HCT116 (cell line): ENCODE data around the gene MPP2. TPM values are rescaled to one million over a fixed set of nuclear protein-coding genes. Genes with fewer than 3 reads are reported as not detected.
"Not testable (repeated sequence)": the region's sequence is repeated elsewhere in the genome, so short reads cannot be mapped to it uniquely, and the experiment has no call there.

Source experiments
- ATAC-seq: fragments of 200-7000 bp; cut with Tn5 transposase; 2 replicates; pipeline ENCODE4 v1.9.1; 2020; ENCODE audit warnings: mild to moderate bottlenecking, moderate library complexity
- BruUV-seq: library from RNA; stranded (reverse); fragments of 400-500 nt; replicated peaks from 2 replicates; lab custom pipeline; 2021; lab: Mats Ljungman, UMichigan
- CTCF ChIA-PET: fragments of 300-600 bp; sonication (Branson Sonifier 250); formaldehyde crosslinking; loops from one replicate; lab custom pipeline; 2021; ENCODE audit warnings: antibody characterized with exemption; lab: Charles Lee
- POLR2A ChIA-PET: fragments of 300-600, 350-600 bp; sonication (Branson Sonifier 250); formaldehyde crosslinking; loops from one replicate; lab custom pipeline; 2021; ENCODE audit warnings: antibody characterized with exemption; lab: Charles Lee
- RAD21 ChIA-PET, 2 experiments: fragments of 300-600 bp; sonication (Branson Sonifier 250); formaldehyde crosslinking; loops; one replicate each; lab custom pipeline; 2023; ENCODE audit warnings: low total read pairs in 2 of 2; ENCODE audit not compliant: uncharacterized antibody in 2 of 2, unreplicated experiment in 2 of 2, low non-redundant PET in 1 of 2; lab: Charles Lee
- DNase-seq: peaks from one replicate; pipeline ENCODE4 v3.0.0-alpha.2; 2010; ENCODE audit warnings: low read depth, low spot score
- H2AFZ ChIP-seq: fragments of 200-600 bp; shearing (Covaris generic), sonication (generic); 2 replicates; pipeline ENCODE4 v1.6.1; 2017; ENCODE audit warnings: low read depth, mixed run types, mixed read lengths, antibody characterized with exemption, low read length; ENCODE audit not compliant: poor library complexity, severe bottlenecking
- H3K27ac ChIP-seq: 2 replicates; pipeline ENCODE4 v1.5.1; 2012; ENCODE audit warnings: low read depth, low read length
- H3K27me3 ChIP-seq: fragments of 200-600 bp; sonication (generic); 2 replicates; pipeline ENCODE4 v1.6.1; 2016; ENCODE audit warnings: mixed run types, low read length, mixed read lengths; ENCODE audit not compliant: insufficient read depth
- H3K36me3 ChIP-seq, 2 experiments: fragments of 200-500 bp in 1 of 2; fragments of 200-600 bp in 1 of 2; sonication (Bioruptor generic) in 1 of 2; sonication (generic) in 1 of 2; 2 replicates each; pipeline versions ENCODE4 v1.5.1 to v1.6.1; 2014 to 2016; ENCODE audit warnings: low read length in 2 of 2, inconsistent platforms in 1 of 2, mixed read lengths in 1 of 2, mixed run types in 1 of 2; ENCODE audit not compliant: insufficient read depth in 2 of 2, control insufficient read depth in 1 of 2
- H3K4me1 ChIP-seq, 2 experiments: fragments of 200-600 bp in 1 of 2; sonication (generic) in 1 of 2; 2 replicates each; pipeline versions ENCODE4 v1.5.1 to v1.6.1; 2012 to 2017; ENCODE audit warnings: low read length in 2 of 2, inconsistent platforms in 1 of 2, mild to moderate bottlenecking in 1 of 2, mixed read lengths in 1 of 2, mixed run types in 1 of 2, moderate library complexity in 1 of 2; ENCODE audit not compliant: insufficient read depth in 2 of 2, control insufficient read depth in 1 of 2
- H3K4me2 ChIP-seq: fragments of 200-600 bp; sonication (generic); 2 replicates; pipeline ENCODE4 v1.6.1; 2017; ENCODE audit warnings: mixed run types, low read length, mixed read lengths
- H3K4me3 ChIP-seq, 2 experiments: fragments of 200-600 bp in 1 of 2; sonication (generic) in 1 of 2; replicated peaks in 1 of 2; 2 replicates each; pipeline ENCODE4 v1.5.1; 2011 to 2016; ENCODE audit warnings: low read length in 2 of 2, control low read depth in 1 of 2, low read depth in 1 of 2, mild to moderate bottlenecking in 1 of 2, mixed read lengths in 1 of 2, mixed run types in 1 of 2
- H3K79me2 ChIP-seq: fragments of 200-600 bp; sonication (generic); 2 replicates; pipeline ENCODE4 v1.6.1; 2017; ENCODE audit warnings: mild to moderate bottlenecking, mixed run types, low read length, moderate library complexity, mixed read lengths; ENCODE audit not compliant: insufficient read depth
- H3K9ac ChIP-seq: fragments of 200-600 bp; sonication (generic); 2 replicates; pipeline ENCODE4 v1.6.1; 2016; ENCODE audit warnings: low read length, mixed read lengths
- H3K9me2 ChIP-seq: fragments of 200-600 bp; sonication (generic), shearing (Covaris generic); 2 replicates; pipeline ENCODE4 v1.6.1; 2017; ENCODE audit warnings: mixed run types, mild to moderate bottlenecking, moderate library complexity; ENCODE audit not compliant: insufficient read depth
- H3K9me3 ChIP-seq, 2 experiments: fragments of 200-500 bp in 1 of 2; fragments of 200-600 bp in 1 of 2; sonication (Bioruptor generic) in 1 of 2; sonication (generic) in 1 of 2; 2 replicates each; pipeline ENCODE4 v1.6.1; 2014 to 2017; ENCODE audit warnings: low read length in 2 of 2, mixed read lengths in 2 of 2, inconsistent platforms in 1 of 2, low read depth in 1 of 2, mild to moderate bottlenecking in 1 of 2, mixed run types in 1 of 2, moderate library complexity in 1 of 2; ENCODE audit not compliant: control insufficient read depth in 1 of 2, insufficient read depth in 1 of 2
- H4K20me1 ChIP-seq: fragments of 200-600 bp; sonication (generic), shearing (Covaris generic); 2 replicates; pipeline ENCODE4 v1.6.1; 2017; ENCODE audit warnings: mixed run types, mild to moderate bottlenecking, moderate library complexity; ENCODE audit not compliant: insufficient read depth
- CBX3 ChIP-seq: IDR thresholded peaks from 2 replicates; pipeline ENCODE4 v1.6.1; 2012; ENCODE audit warnings: low read depth
- CEBPB ChIP-seq: IDR thresholded peaks from 2 replicates; pipeline ENCODE4 v1.6.1; 2012; ENCODE audit warnings: low read depth
- intact Hi-C: fragments of 100-400 bp; cut with micrococcal nuclease; formaldehyde crosslinking; loops from 2 replicates; pipeline ENCODE4 v1.10.0; 2022
- total RNA-seq: library from RNA; stranded (reverse); gene quantifications from one replicate; pipeline ENCODE4 v1.2.1, GENCODE V29; 2021; ENCODE audit not compliant: unreplicated experiment
- TF ChIP-seq, protein P1 (sequence below): IDR thresholded peaks from 2 replicates; pipeline ENCODE4 v1.6.1; 2012
- TF ChIP-seq, protein P2 (sequence below): IDR thresholded peaks from 2 replicates; pipeline ENCODE4 v1.6.1; 2012; ENCODE audit warnings: low read depth
- TF ChIP-seq, protein P3 (sequence below): IDR thresholded peaks from 2 replicates; pipeline ENCODE4 v1.6.1; 2011; ENCODE audit warnings: mild to moderate bottlenecking, low read length, moderate library complexity; ENCODE audit not compliant: insufficient replicate concordance; ENCODE audit errors: extremely low read depth

The MPP2 gene
- total RNA-seq, 1 experiment from 2014 or later, result 16.4 TPM

DNA sequence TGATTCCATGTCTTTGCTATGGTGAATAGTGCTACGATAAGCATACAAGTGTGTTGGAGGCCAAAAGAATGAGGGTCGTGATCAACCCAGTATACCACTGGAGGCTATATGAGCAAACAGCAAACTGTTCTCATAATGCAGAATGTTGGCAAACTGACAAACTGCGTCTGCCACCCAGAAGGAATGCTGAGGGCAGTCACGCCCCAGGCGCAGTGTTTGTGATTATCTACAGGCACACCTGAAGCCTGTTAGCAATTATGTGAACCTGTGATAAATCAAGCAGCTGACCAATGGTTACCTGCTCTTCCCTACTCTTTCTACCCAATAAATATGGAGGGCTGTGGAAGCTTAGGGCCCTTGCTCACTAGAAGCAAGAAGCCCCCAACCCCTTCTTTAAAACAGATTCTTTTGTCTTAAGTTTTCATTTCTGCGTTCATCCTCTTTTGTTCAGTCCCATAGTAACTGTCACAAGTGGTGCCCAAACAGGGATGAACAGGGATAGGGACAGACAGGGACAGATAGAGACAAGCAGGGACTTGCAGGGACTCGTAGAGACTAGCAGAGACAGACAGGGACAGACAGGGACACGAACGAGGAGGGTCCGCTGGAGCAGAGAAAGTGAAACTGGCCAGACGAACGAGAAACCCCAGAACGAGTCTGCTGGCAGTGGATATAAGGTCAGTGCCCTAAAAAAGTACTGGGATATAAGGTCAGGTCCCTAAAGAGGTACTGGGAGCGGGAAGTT lies 35.2 kb downstream of the MPP2 start:
- Histone ChIP-seq H3K9me3 (no peaks in the 10 kb centered on the region), H3K27me3 (no peaks in the 10 kb centered on the region), H3K4me2 (no peak overlapping the region), H3K27ac (no peak overlapping the region)
- no peak for DNase-seq
- RAD21 ChIA-PET, result no interaction called here
- CTCF ChIA-PET, result no interaction called here
- BruUV-seq, result no TSS peak
- TF ChIP-seq CEBPB (no peak), CBX3 (no peak)
- TF ChIP-seq, protein P1, sequence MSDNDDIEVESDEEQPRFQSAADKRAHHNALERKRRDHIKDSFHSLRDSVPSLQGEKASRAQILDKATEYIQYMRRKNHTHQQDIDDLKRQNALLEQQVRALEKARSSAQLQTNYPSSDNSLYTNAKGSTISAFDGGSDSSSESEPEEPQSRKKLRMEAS, result no peak
- TF ChIP-seq, protein P2, sequence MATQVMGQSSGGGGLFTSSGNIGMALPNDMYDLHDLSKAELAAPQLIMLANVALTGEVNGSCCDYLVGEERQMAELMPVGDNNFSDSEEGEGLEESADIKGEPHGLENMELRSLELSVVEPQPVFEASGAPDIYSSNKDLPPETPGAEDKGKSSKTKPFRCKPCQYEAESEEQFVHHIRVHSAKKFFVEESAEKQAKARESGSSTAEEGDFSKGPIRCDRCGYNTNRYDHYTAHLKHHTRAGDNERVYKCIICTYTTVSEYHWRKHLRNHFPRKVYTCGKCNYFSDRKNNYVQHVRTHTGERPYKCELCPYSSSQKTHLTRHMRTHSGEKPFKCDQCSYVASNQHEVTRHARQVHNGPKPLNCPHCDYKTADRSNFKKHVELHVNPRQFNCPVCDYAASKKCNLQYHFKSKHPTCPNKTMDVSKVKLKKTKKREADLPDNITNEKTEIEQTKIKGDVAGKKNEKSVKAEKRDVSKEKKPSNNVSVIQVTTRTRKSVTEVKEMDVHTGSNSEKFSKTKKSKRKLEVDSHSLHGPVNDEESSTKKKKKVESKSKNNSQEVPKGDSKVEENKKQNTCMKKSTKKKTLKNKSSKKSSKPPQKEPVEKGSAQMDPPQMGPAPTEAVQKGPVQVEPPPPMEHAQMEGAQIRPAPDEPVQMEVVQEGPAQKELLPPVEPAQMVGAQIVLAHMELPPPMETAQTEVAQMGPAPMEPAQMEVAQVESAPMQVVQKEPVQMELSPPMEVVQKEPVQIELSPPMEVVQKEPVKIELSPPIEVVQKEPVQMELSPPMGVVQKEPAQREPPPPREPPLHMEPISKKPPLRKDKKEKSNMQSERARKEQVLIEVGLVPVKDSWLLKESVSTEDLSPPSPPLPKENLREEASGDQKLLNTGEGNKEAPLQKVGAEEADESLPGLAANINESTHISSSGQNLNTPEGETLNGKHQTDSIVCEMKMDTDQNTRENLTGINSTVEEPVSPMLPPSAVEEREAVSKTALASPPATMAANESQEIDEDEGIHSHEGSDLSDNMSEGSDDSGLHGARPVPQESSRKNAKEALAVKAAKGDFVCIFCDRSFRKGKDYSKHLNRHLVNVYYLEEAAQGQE, result no peak
- TF ChIP-seq, protein P3, sequence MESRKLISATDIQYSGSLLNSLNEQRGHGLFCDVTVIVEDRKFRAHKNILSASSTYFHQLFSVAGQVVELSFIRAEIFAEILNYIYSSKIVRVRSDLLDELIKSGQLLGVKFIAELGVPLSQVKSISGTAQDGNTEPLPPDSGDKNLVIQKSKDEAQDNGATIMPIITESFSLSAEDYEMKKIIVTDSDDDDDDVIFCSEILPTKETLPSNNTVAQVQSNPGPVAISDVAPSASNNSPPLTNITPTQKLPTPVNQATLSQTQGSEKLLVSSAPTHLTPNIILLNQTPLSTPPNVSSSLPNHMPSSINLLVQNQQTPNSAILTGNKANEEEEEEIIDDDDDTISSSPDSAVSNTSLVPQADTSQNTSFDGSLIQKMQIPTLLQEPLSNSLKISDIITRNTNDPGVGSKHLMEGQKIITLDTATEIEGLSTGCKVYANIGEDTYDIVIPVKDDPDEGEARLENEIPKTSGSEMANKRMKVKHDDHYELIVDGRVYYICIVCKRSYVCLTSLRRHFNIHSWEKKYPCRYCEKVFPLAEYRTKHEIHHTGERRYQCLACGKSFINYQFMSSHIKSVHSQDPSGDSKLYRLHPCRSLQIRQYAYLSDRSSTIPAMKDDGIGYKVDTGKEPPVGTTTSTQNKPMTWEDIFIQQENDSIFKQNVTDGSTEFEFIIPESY, result no peak
- TF ChIP-seq, all 23 proteins: peak for 0
- no peak overlapping the region for H2AFZ ChIP-seq
- H3K9me2 ChIP-seq, result no peaks in the 10 kb centered on the region
- no peaks in the 10 kb centered on the region for H4K20me1 ChIP-seq
- intact Hi-C loops, result no loop called here
- no peak overlapping the region for H3K4me3 ChIP-seq
- no peak overlapping the region for H3K9ac ChIP-seq
- no peaks in the 10 kb centered on the region for H3K36me3 ChIP-seq
- ATAC-seq, result no peak
- no peaks in the 10 kb centered on the region for H3K4me1 ChIP-seq
- no peaks in the 10 kb centered on the region for H3K79me2 ChIP-seq
- POLR2A ChIA-PET, result no interaction called here

DNA sequence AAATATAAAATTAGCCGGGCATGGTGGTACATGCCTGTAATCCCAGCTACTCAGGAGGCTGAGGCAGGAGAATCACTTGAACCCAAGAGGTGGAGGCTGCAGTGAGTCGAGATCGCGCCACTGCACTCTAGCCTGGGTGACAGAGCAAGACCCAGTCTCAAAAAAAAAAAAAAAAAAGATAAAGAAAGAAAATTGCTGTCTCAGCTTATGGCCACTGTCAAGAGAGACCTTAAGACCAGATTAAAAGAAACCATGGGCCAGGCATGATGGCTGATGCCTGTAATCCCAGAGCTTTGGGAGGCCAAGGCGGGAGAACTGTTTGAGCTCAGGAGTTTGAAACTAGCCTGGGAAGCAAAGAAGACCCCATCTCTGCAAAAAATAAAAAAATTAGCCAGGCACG lies 38.3 kb downstream of the MPP2 start:
- H3K4me3 ChIP-seq, POLR2A ChIA-PET, H3K27me3 ChIP-seq, H4K20me1 ChIP-seq, H3K36me3 ChIP-seq, BruUV-seq, H2AFZ ChIP-seq, ATAC-seq, H3K9me3 ChIP-seq, H3K9me2 ChIP-seq, H3K9ac ChIP-seq, RAD21 ChIA-PET, H3K4me1 ChIP-seq, H3K4me2 ChIP-seq, H3K79me2 ChIP-seq, intact Hi-C loops, DNase-seq, H3K27ac ChIP-seq: not testable (repeated sequence)
- CTCF ChIA-PET, result interaction anchor here (1.3 kb wide), 1 partner anchor 9 kb away, joined by 3 read pairs; no protein-coding TSS in a partner anchor
